ENCODE measurements around the gene BCAN. TPM values are rescaled to one million over a fixed set of nuclear protein-coding genes. Genes with fewer than 3 reads are reported as not detected.

BCAN gene
- polyA plus RNA-seq, 4 donors, result 0.36 to 1.9 TPM; not detected in 2

GRCh38 chr1:156676820-156677615 lies 35.1 kb downstream of the BCAN start, which contains the start of gene NES:
Gene NES, minus strand, starts transcription at chr1:156677407. Its CDS starts 143 bp downstream, at chr1:156677264.
- 1 to 3% (median 2%) methylated on average over 51 to 70 of the region's 70 CpGs for WGBS, 3 donors
- no peak for FAIRE-seq
- peaks cover 0 to 19% (median 0%) of the 10 kb centered on the region in 3 donors for H3K36me3 ChIP-seq (ENCODE audit: control insufficient read depth in 3 of 3, insufficient read depth in 2 of 3, low read depth in 1 of 3, low read length in 3 of 3)
- H3K27me3 ChIP-seq (ENCODE audit: control insufficient read depth in 3 of 3, insufficient read depth in 3 of 3, low read length in 3 of 3), result peaks cover 7 to 42% (median 11%) of the 10 kb centered on the region in 3 donors
- H3K9me3 ChIP-seq (ENCODE audit: control insufficient read depth in 2 of 2, insufficient read depth in 1 of 2, low read depth in 1 of 2, low read length in 1 of 2), result no peaks in the 10 kb centered on the region
- H3K27ac ChIP-seq (ENCODE audit: low read depth in 1 of 3, low read length in 2 of 3), result peak within 1 kb of the TSS in 2 of 3 donors; percentile 39 to 64
- H3K4me3 ChIP-seq (ENCODE audit: low read depth in 1 of 3, low read length in 3 of 3), result peak within 1 kb of the TSS in 2 of 3 donors; percentile 21 to 53
- DNase-seq, result peak in 1 of 2 donors; percentile 66
- peaks cover 0 to 37% (median 4%) of the 10 kb centered on the region in 3 donors for H3K4me1 ChIP-seq (ENCODE audit: control insufficient read depth in 3 of 3, insufficient read depth in 2 of 3, low read depth in 1 of 3, low read length in 2 of 3)

- 2 to 4% (median 3%) methylated on average over 22 of the region's 22 CpGs for WGBS, 3 donors
- H3K4me1 ChIP-seq (ENCODE audit: control insufficient read depth in 3 of 3, insufficient read depth in 2 of 3, low read depth in 1 of 3, low read length in 2 of 3), result peaks cover 0 to 37% (median 4%) of the 10 kb centered on the region in 3 donors
- H3K9me3 ChIP-seq (ENCODE audit: control insufficient read depth in 2 of 2, insufficient read depth in 1 of 2, low read depth in 1 of 2, low read length in 1 of 2), result no peaks in the 10 kb centered on the region
- H3K27me3 ChIP-seq (ENCODE audit: control insufficient read depth in 3 of 3, insufficient read depth in 3 of 3, low read length in 3 of 3), result peaks cover 7 to 42% (median 13%) of the 10 kb centered on the region in 3 donors
- H3K27ac ChIP-seq (ENCODE audit: low read depth in 1 of 3, low read length in 2 of 3), result peak overlapping the region in 2 of 3 donors; percentile 35 to 64
- H3K4me3 ChIP-seq (ENCODE audit: low read depth in 1 of 3, low read length in 3 of 3), result peak overlapping the region in 1 of 3 donors; percentile 53
- DNase-seq (peak; percentile 58 to 84), FAIRE-seq (no peak)
- H3K36me3 ChIP-seq (ENCODE audit: control insufficient read depth in 3 of 3, insufficient read depth in 2 of 3, low read depth in 1 of 3, low read length in 3 of 3), result peaks cover 0 to 14% (median 0%) of the 10 kb centered on the region in 3 donors
Observed at GRCh38 chr1:156677616-156678596, 36.0 kb downstream of the BCAN start.

- DNase-seq (no peak), FAIRE-seq (no peak)
- 39 to 61% (median 58%) methylated on average over 2 of the region's 2 CpGs for WGBS, 3 donors
- H3K4me1 ChIP-seq (ENCODE audit: control insufficient read depth in 3 of 3, insufficient read depth in 2 of 3, low read depth in 1 of 3, low read length in 2 of 3), result peaks cover 0 to 19% (median 0%) of the 10 kb centered on the region in 3 donors
- no peaks in the 10 kb centered on the region for H3K9me3 ChIP-seq (ENCODE audit: control insufficient read depth in 2 of 2, insufficient read depth in 1 of 2, low read depth in 1 of 2, low read length in 1 of 2)
- H3K4me3 ChIP-seq (ENCODE audit: low read depth in 1 of 3, low read length in 3 of 3), result no peak overlapping the region
- H3K27ac ChIP-seq (ENCODE audit: low read depth in 1 of 3, low read length in 2 of 3), result no peak overlapping the region
- no peaks in the 10 kb centered on the region for H3K36me3 ChIP-seq (ENCODE audit: control insufficient read depth in 3 of 3, insufficient read depth in 2 of 3, low read depth in 1 of 3, low read length in 3 of 3)
- H3K27me3 ChIP-seq (ENCODE audit: control insufficient read depth in 3 of 3, insufficient read depth in 3 of 3, low read length in 3 of 3), result peaks cover 7 to 44% (median 13%) of the 10 kb centered on the region in 3 donors
Observed at GRCh38 chr1:156680056-156680455, 38.1 kb downstream of the BCAN start.

- WGBS, 3 donors, result 61 to 82% (median 71%) methylated on average over 8 of the region's 8 CpGs
- Histone ChIP-seq H3K27ac (ENCODE audit: low read depth in 1 of 3, low read length in 2 of 3) (no peak overlapping the region), H3K4me1 (ENCODE audit: control insufficient read depth in 3 of 3, insufficient read depth in 2 of 3, low read depth in 1 of 3, low read length in 2 of 3) (peaks cover 0 to 19% (median 0%) of the 10 kb centered on the region in 3 donors), H3K27me3 (ENCODE audit: control insufficient read depth in 3 of 3, insufficient read depth in 3 of 3, low read length in 3 of 3) (peaks cover 6 to 30% (median 12%) of the 10 kb centered on the region in 3 donors), H3K36me3 (ENCODE audit: control insufficient read depth in 3 of 3, insufficient read depth in 2 of 3, low read depth in 1 of 3, low read length in 3 of 3) (no peaks in the 10 kb centered on the region), H3K9me3 (ENCODE audit: control insufficient read depth in 2 of 2, insufficient read depth in 1 of 2, low read depth in 1 of 2, low read length in 1 of 2) (no peaks in the 10 kb centered on the region), H3K4me3 (ENCODE audit: low read depth in 1 of 3, low read length in 3 of 3) (no peak overlapping the region)
- no peak for FAIRE-seq
- DNase-seq, result peak in 1 of 2 donors; percentile 60
Observed at GRCh38 chr1:156681196-156681960, 39.5 kb downstream of the BCAN start.

GRCh38 chr1:156682166-156682890 lies 40.4 kb downstream of the BCAN start:
- Histone ChIP-seq H3K27ac (ENCODE audit: low read depth in 1 of 3, low read length in 2 of 3) (no peak overlapping the region), H3K9me3 (ENCODE audit: control insufficient read depth in 2 of 2, insufficient read depth in 1 of 2, low read depth in 1 of 2, low read length in 1 of 2) (no peaks in the 10 kb centered on the region), H3K27me3 (ENCODE audit: control insufficient read depth in 3 of 3, insufficient read depth in 3 of 3, low read length in 3 of 3) (peaks cover 0 to 23% (median 8%) of the 10 kb centered on the region in 3 donors), H3K36me3 (ENCODE audit: control insufficient read depth in 3 of 3, insufficient read depth in 2 of 3, low read depth in 1 of 3, low read length in 3 of 3) (no peaks in the 10 kb centered on the region), H3K4me3 (ENCODE audit: low read depth in 1 of 3, low read length in 3 of 3) (no peak overlapping the region), H3K4me1 (ENCODE audit: control insufficient read depth in 3 of 3, insufficient read depth in 2 of 3, low read depth in 1 of 3, low read length in 2 of 3) (peaks cover 0 to 14% (median 0%) of the 10 kb centered on the region in 3 donors)
- 62 to 78% (median 67%) methylated on average over 5 of the region's 5 CpGs for WGBS, 3 donors
- no peak for DNase-seq
- FAIRE-seq, result no peak

GRCh38 chr1:156684227-156684782 lies 42.4 kb downstream of the BCAN start:
- H3K27ac ChIP-seq (ENCODE audit: low read depth in 1 of 3, low read length in 2 of 3), result no peak overlapping the region
- H3K4me3 ChIP-seq (ENCODE audit: low read depth in 1 of 3, low read length in 3 of 3), result no peak overlapping the region
- 58 to 73% (median 70%) methylated on average over 5 of the region's 5 CpGs for WGBS, 3 donors
- peaks cover 0 to 5% (median 5%) of the 10 kb centered on the region in 3 donors for H3K27me3 ChIP-seq (ENCODE audit: control insufficient read depth in 3 of 3, insufficient read depth in 3 of 3, low read length in 3 of 3)
- DNase-seq (no peak), FAIRE-seq (no peak)
- H3K4me1 ChIP-seq (ENCODE audit: control insufficient read depth in 3 of 3, insufficient read depth in 2 of 3, low read depth in 1 of 3, low read length in 2 of 3), result peaks cover 0 to 8% (median 0%) of the 10 kb centered on the region in 3 donors
- H3K9me3 ChIP-seq (ENCODE audit: control insufficient read depth in 2 of 2, insufficient read depth in 1 of 2, low read depth in 1 of 2, low read length in 1 of 2), result no peaks in the 10 kb centered on the region
- H3K36me3 ChIP-seq (ENCODE audit: control insufficient read depth in 3 of 3, insufficient read depth in 2 of 3, low read depth in 1 of 3, low read length in 3 of 3), result no peaks in the 10 kb centered on the region

Measured in small intestine (tissue), 7 donors.